Neural progenitor cell (in vitro differentiated cells): ENCODE results near the gene AP3S2. TPM values are rescaled to one million over a fixed set of nuclear protein-coding genes. Genes with fewer than 3 reads are reported as not detected.

Source experiments
- DNase-seq: peaks from one replicate; pipeline ENCODE4 v3.0.0-alpha.2; 2016; ENCODE audit warnings: low spot score
- H2AFZ ChIP-seq: fragments of 200-600 bp; sonication (generic); replicated peaks from 2 replicates; pipeline ENCODE4 v1.6.1; 2016; ENCODE audit warnings: antibody characterized with exemption
- H3F3A ChIP-seq: fragments of 200-600 bp; sonication (generic); 2 replicates; pipeline ENCODE4 v1.6.1; 2016; ENCODE audit warnings: antibody characterized with exemption, low read depth
- H3K27ac ChIP-seq: fragments of 200-600 bp; sonication (generic); 2 replicates; pipeline ENCODE4 v1.5.1; 2016; ENCODE audit warnings: mild to moderate bottlenecking
- H3K27me3 ChIP-seq: fragments of 200-600 bp; sonication (generic); 2 replicates; pipeline ENCODE4 v1.6.1; 2016; ENCODE audit warnings: mild to moderate bottlenecking, moderate library complexity
- H3K36me3 ChIP-seq: fragments of 200-600 bp; sonication (generic); 2 replicates; pipeline ENCODE4 v1.5.1; 2016
- H3K4me1 ChIP-seq: fragments of 200-600 bp; sonication (generic); 2 replicates; pipeline ENCODE4 v1.6.1; 2016; ENCODE audit warnings: mixed run types
- H3K4me2 ChIP-seq: fragments of 200-600 bp; sonication (generic); 2 replicates; pipeline ENCODE4 v1.6.1; 2016
- H3K4me3 ChIP-seq: fragments of 200-600 bp; sonication (generic); 2 replicates; pipeline ENCODE4 v1.5.1; 2016
- H3K79me2 ChIP-seq: fragments of 200-600 bp; sonication (generic); 2 replicates; pipeline ENCODE4 v1.6.1; 2016; ENCODE audit warnings: low read depth
- H3K9ac ChIP-seq: fragments of 200-600 bp; sonication (generic); 2 replicates; pipeline ENCODE4 v1.6.1; 2016
- H3K9me3 ChIP-seq: fragments of 200-600 bp; sonication (generic); 2 replicates; pipeline ENCODE4 v1.5.1; 2016; ENCODE audit warnings: low read depth
- H4K20me1 ChIP-seq: fragments of 200-600 bp; sonication (generic); 2 replicates; pipeline ENCODE4 v1.6.1; 2016; ENCODE audit warnings: low read depth
- H3K27ac Mint-ChIP-seq: 3 replicates; pipeline ENCODE4 v1.8.0; 2021; ENCODE audit warnings: mixed read lengths
- H3K27me3 Mint-ChIP-seq: 2 replicates; pipeline ENCODE4 v1.8.0; 2022; ENCODE audit warnings: low read depth, mild to moderate bottlenecking, inconsistent platforms, moderate library complexity, mixed read lengths; ENCODE audit not compliant: insufficient read depth
- H3K36me3 Mint-ChIP-seq: 3 replicates; pipeline ENCODE4 v1.8.0; 2021; ENCODE audit warnings: mixed read lengths
- H3K4me1 Mint-ChIP-seq: 3 replicates; pipeline ENCODE4 v1.8.0; 2021; ENCODE audit warnings: mixed read lengths
- H3K4me3 Mint-ChIP-seq: 3 replicates; pipeline ENCODE4 v1.8.0; 2021; ENCODE audit warnings: mild to moderate bottlenecking, moderate library complexity, mixed read lengths
- H3K9me3 Mint-ChIP-seq: 3 replicates; pipeline ENCODE4 v1.8.0; 2020; ENCODE audit warnings: mixed read lengths
- EZH2 ChIP-seq: fragments of 200-600 bp; sonication (generic); IDR thresholded peaks from 2 replicates; pipeline ENCODE4 v1.6.1; 2017; ENCODE audit warnings: antibody characterized with exemption, mild to moderate bottlenecking, moderate library complexity
- EZH2phosphoT487 ChIP-seq: fragments of 200-600 bp; sonication (generic); IDR thresholded peaks from 2 replicates; pipeline ENCODE4 v1.6.1; 2017; ENCODE audit warnings: antibody characterized with exemption
- total RNA-seq: library from RNA; depleted of rRNA; stranded (reverse); fragments of >200 nt; gene quantifications from 2 replicates; pipeline ENCODE4 v1.2.3, GENCODE V29; 2015; ENCODE audit warnings: low replicate concordance
- TF ChIP-seq, protein P1 (sequence below): fragments of 200-600 bp; sonication (generic); IDR thresholded peaks from 2 replicates; pipeline ENCODE4 v1.5.1; 2017; ENCODE audit warnings: antibody characterized with exemption, mild to moderate bottlenecking

Gene AP3S2
- total RNA-seq, 1 donor from 2014 or later: 75.3 TPM

DNA sequence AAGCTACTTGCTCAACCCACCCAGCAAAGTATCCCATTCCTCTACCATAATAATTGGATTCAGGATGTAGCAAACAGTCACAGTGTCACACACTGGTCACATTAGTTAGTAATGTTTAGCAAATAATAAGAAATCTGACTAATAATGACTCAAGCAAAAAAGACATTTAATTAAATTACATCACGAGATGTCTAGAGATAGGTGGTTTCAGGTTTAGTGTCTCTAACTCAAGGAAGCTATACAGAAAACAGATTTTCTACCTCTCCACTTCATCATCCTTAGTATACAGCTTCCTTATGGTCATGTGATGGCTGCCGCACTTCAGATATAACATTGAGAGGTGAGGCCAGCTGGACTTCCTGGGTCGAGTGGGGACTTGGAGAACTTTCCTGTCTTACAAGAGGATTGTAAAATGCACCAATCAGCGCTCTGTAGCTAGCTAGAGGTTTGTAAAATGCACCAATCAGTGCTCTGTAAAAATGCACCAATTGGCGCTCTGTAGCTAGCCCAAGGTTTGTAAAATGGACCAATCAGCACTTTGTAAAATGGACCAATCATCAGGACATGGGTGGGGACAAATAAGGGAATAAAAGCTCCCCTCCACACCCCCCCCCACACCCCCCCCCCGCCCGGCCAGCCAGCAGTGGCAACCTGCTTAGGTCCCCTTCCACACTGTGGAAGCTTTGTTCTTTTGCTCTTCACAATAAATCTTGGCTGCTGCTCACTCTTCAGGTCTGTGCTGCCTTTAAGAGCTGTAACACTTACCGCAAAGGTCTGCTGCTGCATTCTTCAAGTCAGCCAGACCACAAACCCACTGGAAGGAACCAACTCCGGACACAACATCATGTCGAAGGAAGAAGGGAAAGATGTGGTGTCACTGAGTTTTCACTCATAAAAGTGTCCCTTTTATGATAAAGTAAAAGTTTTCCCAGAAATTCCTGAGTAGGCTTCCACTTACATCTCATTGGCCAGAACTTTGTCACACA, 43.9 kb upstream of the AP3S2 start:
- no peak overlapping the region for H3K4me3 Mint-ChIP-seq
- no peaks in the 10 kb centered on the region for H3K9me3 ChIP-seq
- H2AFZ ChIP-seq: no peak overlapping the region
- no peak overlapping the region for H3K4me2 ChIP-seq
- peaks cover 4% of the 10 kb centered on the region for H3K27me3 Mint-ChIP-seq
- H3K4me1 ChIP-seq: peaks cover 3% of the 10 kb centered on the region
- no peaks in the 10 kb centered on the region for H3K79me2 ChIP-seq
- no peaks in the 10 kb centered on the region for H3F3A ChIP-seq
- no peaks in the 10 kb centered on the region for H3K27me3 ChIP-seq
- TF ChIP-seq, protein P1, sequence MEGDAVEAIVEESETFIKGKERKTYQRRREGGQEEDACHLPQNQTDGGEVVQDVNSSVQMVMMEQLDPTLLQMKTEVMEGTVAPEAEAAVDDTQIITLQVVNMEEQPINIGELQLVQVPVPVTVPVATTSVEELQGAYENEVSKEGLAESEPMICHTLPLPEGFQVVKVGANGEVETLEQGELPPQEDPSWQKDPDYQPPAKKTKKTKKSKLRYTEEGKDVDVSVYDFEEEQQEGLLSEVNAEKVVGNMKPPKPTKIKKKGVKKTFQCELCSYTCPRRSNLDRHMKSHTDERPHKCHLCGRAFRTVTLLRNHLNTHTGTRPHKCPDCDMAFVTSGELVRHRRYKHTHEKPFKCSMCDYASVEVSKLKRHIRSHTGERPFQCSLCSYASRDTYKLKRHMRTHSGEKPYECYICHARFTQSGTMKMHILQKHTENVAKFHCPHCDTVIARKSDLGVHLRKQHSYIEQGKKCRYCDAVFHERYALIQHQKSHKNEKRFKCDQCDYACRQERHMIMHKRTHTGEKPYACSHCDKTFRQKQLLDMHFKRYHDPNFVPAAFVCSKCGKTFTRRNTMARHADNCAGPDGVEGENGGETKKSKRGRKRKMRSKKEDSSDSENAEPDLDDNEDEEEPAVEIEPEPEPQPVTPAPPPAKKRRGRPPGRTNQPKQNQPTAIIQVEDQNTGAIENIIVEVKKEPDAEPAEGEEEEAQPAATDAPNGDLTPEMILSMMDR: no peak
- no peak for TF ChIP-seq EZH2
- TF ChIP-seq EZH2phosphoT487: no peak
- no peak overlapping the region for H3K27ac ChIP-seq
- H4K20me1 ChIP-seq: no peaks in the 10 kb centered on the region
- H3K4me3 ChIP-seq: no peak overlapping the region
- H3K36me3 Mint-ChIP-seq: no peaks in the 10 kb centered on the region
- H3K36me3 ChIP-seq: no peaks in the 10 kb centered on the region
- no peak overlapping the region for H3K9ac ChIP-seq
- H3K27ac Mint-ChIP-seq: no peak overlapping the region
- no peak for DNase-seq
- no peaks in the 10 kb centered on the region for H3K4me1 Mint-ChIP-seq
- H3K9me3 Mint-ChIP-seq: no peaks in the 10 kb centered on the region

- Histone ChIP-seq H3K27me3 (no peaks in the 10 kb centered on the region), H3K4me3 (no peak overlapping the region), H3K9me3 (no peaks in the 10 kb centered on the region), H3K4me1 (peaks cover 3% of the 10 kb centered on the region), H3K36me3 (no peaks in the 10 kb centered on the region), H3K79me2 (no peaks in the 10 kb centered on the region), H3K9ac (no peak overlapping the region), H3F3A (no peaks in the 10 kb centered on the region), H3K4me2 (no peak overlapping the region), H2AFZ (peak overlapping the region; percentile 36), H3K27ac (no peak overlapping the region), H4K20me1 (no peaks in the 10 kb centered on the region)
- DNase-seq: no peak
- H3K36me3 Mint-ChIP-seq: no peaks in the 10 kb centered on the region
- H3K4me1 Mint-ChIP-seq: no peaks in the 10 kb centered on the region
- no peaks in the 10 kb centered on the region for H3K9me3 Mint-ChIP-seq
- H3K27me3 Mint-ChIP-seq: peaks cover 4% of the 10 kb centered on the region
- no peak overlapping the region for H3K4me3 Mint-ChIP-seq
- H3K27ac Mint-ChIP-seq: no peak overlapping the region
- TF ChIP-seq EZH2phosphoT487 (no peak), EZH2 (no peak)
- TF ChIP-seq, protein P1: no peak
Observed at GRCh38 chr15:89936786-89937265, 43.0 kb upstream of the AP3S2 start.

GRCh38 chr15:89936051-89936785, 42.4 kb upstream of the AP3S2 start:
- H3K4me3 Mint-ChIP-seq: no peak overlapping the region
- no peak for DNase-seq
- no peak for TF ChIP-seq EZH2
- TF ChIP-seq, protein P1: no peak
- no peak for TF ChIP-seq EZH2phosphoT487
- H3K4me1 ChIP-seq: peaks cover 3% of the 10 kb centered on the region
- H2AFZ ChIP-seq: peak overlapping the region; percentile 36
- no peaks in the 10 kb centered on the region for H4K20me1 ChIP-seq
- H3K9me3 ChIP-seq: no peaks in the 10 kb centered on the region
- H3K4me3 ChIP-seq: no peak overlapping the region
- H3K36me3 Mint-ChIP-seq: no peaks in the 10 kb centered on the region
- H3K27me3 Mint-ChIP-seq: peaks cover 4% of the 10 kb centered on the region
- H3K9ac ChIP-seq: no peak overlapping the region
- H3K4me2 ChIP-seq: no peak overlapping the region
- H3K36me3 ChIP-seq: no peaks in the 10 kb centered on the region
- no peaks in the 10 kb centered on the region for H3F3A ChIP-seq
- H3K27ac ChIP-seq: no peak overlapping the region
- H3K4me1 Mint-ChIP-seq: no peaks in the 10 kb centered on the region
- H3K79me2 ChIP-seq: no peaks in the 10 kb centered on the region
- H3K27ac Mint-ChIP-seq: no peak overlapping the region
- H3K27me3 ChIP-seq: no peaks in the 10 kb centered on the region
- H3K9me3 Mint-ChIP-seq: no peaks in the 10 kb centered on the region
